ENCODE results near the gene PLXNB2. TPM values are rescaled to one million over a fixed set of nuclear protein-coding genes. Genes with fewer than 3 reads are reported as not detected.

Gene PLXNB2
- total and polyA plus RNA-seq, 2 of the 4 experiments (the other 2 are of a cell fraction), result 73.1 to 202 TPM

GRCh38 chr22:50300620-50301257 lies 6.7 kb downstream of the PLXNB2 start:
- Histone ChIP-seq H3K79me1 (ENCODE audit: low read depth in 1 of 2, low read length in 2 of 2) (peaks cover 0 to 48% of the 10 kb centered on the region in 2 experiments; a peak in 2 of 4 replicates), H3K4ac (ENCODE audit: low read depth, low read length) (0 out of 2 replicates have a peak overlapping the region, but pooled peaks have one; percentile 6), H2BK20ac (ENCODE audit: low read depth, low read length) (no peak overlapping the region), H2BK120ac (ENCODE audit: low read depth, low read length) (no peak overlapping the region), H3K9me1 (ENCODE audit: insufficient read depth, low read length) (peaks cover 16% of the 10 kb centered on the region), H2AFZ (replicated peaks; ENCODE audit: low read length, poor library complexity) (no peak overlapping the region), H3K9ac (ENCODE audit: low read depth, low read length) (no peak overlapping the region), H3K9me3 (ENCODE audit: control insufficient read depth, insufficient read depth, low read length) (no peaks in the 10 kb centered on the region), H4K20me1 (ENCODE audit: insufficient read depth, low read length) (peaks cover 94% of the 10 kb centered on the region), H3K27ac (ENCODE audit: insufficient read depth, low read length) (no peak overlapping the region), H3K18ac (ENCODE audit: low read depth, low read length) (no peak overlapping the region), H3K27me3 (ENCODE audit: control insufficient read depth, insufficient read depth, low read length) (no peaks in the 10 kb centered on the region), H3K4me2 (ENCODE audit: low read depth, low read length) (no peak overlapping the region; the same call in 1 of the 2 replicates), H4K8ac (ENCODE audit: low read depth in 2 of 2, low read length in 2 of 2) (no peak overlapping the region), H3K4me3 (ENCODE audit: insufficient read depth, low read depth, low read length) (no peak overlapping the region), H3K4me1 (ENCODE audit: control insufficient read depth, insufficient read depth, low read length) (peaks cover 75% of the 10 kb centered on the region), H3K23ac (ENCODE audit: low read depth, low read length) (no peak overlapping the region), H4K5ac (ENCODE audit: low read depth, low read length) (no peak overlapping the region), H2BK15ac (ENCODE audit: low read depth, low read length) (no peak overlapping the region), H2BK5ac (ENCODE audit: low read depth, low read length, poor library complexity, severe bottlenecking) (no peak overlapping the region), H3K36me3 (ENCODE audit: control insufficient read depth, insufficient read depth, low read length) (peaks cover 24% of the 10 kb centered on the region; the same call in 1 of the 2 replicates), H2AK9ac (replicated peaks; ENCODE audit: low read depth, low read length, poor library complexity) (peak overlapping the region; percentile 42), H4K91ac (ENCODE audit: insufficient read depth, low read depth, low read length) (no peak overlapping the region), H2AK5ac (ENCODE audit: low read depth, low read length) (no peak overlapping the region), H3K56ac (ENCODE audit: extremely low read depth, insufficient read depth, low read length) (no peak overlapping the region), H3K14ac (replicated peaks; ENCODE audit: low read depth, low read length) (no peak overlapping the region)
- 79% methylated on average over 4 of the region's 14 CpGs; no CpG with 5 or more reads in 1 of the 2 experiments for WGBS, 2 experiments (ENCODE audit: extremely low coverage in 2 of 2, insufficient read length in 1 of 2)
- intact Hi-C loops (cut with micrococcal nuclease), result no loop called here
- ChIA-PET POLR2A (ENCODE audit: unreplicated experiment) (no interaction called here), CTCF (no interaction called here)
- dilution Hi-C loops (cut with HindIII; ENCODE audit: low sequenced_read_pairs, unreplicated experiment), result no loop called here
- no TSS peak for BruUV-seq (replicated peaks)
- ATAC-seq (ENCODE audit: low read depth) (no peak), DNase-seq (no peak)
- TF ChIP-seq SMC3 (IDR thresholded peaks at IDR 0.05; ENCODE audit: low read depth, low read length) (no peak), BHLHE40 (IDR thresholded peaks at IDR 0.05; ENCODE audit: low read depth, low read length) (no peak), MAFK (IDR thresholded peaks at IDR 0.05; ENCODE audit: low read depth, low read length) (no peak), RFX5 (IDR thresholded peaks at IDR 0.05; ENCODE audit: low read depth, low read length) (no peak), USF2 (IDR thresholded peaks at IDR 0.05; ENCODE audit: low read depth, low read length) (no peak), ELK1 (IDR thresholded peaks at IDR 0.05; ENCODE audit: borderline replicate concordance, low read depth, low read length) (no peak), POLR2A (IDR thresholded peaks at IDR 0.05; ENCODE audit: low read depth, low read length) (no peak), FOS (IDR thresholded peaks at IDR 0.05; ENCODE audit: low read depth, low read length) (no peak), RCOR1 (IDR thresholded peaks at IDR 0.05; ENCODE audit: insufficient replicate concordance, low read length) (no peak), RAD21 (IDR thresholded peaks at IDR 0.05; ENCODE audit: low read length) (no peak), CEBPB (IDR thresholded peaks at IDR 0.05; ENCODE audit: low read depth, low read length) (no peak), MAZ (IDR thresholded peaks at IDR 0.05; ENCODE audit: borderline replicate concordance, low read depth, low read length) (no peak)
- TF ChIP-seq, protein P1, sequence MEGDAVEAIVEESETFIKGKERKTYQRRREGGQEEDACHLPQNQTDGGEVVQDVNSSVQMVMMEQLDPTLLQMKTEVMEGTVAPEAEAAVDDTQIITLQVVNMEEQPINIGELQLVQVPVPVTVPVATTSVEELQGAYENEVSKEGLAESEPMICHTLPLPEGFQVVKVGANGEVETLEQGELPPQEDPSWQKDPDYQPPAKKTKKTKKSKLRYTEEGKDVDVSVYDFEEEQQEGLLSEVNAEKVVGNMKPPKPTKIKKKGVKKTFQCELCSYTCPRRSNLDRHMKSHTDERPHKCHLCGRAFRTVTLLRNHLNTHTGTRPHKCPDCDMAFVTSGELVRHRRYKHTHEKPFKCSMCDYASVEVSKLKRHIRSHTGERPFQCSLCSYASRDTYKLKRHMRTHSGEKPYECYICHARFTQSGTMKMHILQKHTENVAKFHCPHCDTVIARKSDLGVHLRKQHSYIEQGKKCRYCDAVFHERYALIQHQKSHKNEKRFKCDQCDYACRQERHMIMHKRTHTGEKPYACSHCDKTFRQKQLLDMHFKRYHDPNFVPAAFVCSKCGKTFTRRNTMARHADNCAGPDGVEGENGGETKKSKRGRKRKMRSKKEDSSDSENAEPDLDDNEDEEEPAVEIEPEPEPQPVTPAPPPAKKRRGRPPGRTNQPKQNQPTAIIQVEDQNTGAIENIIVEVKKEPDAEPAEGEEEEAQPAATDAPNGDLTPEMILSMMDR (conservative IDR thresholded peaks at IDR 0.05; ENCODE audit: low read depth, low read length), result no peak
- in situ Hi-C loops (cut with MboI; ENCODE audit: low sequenced_read_pairs), result no loop called here
